ENCODE measurements around the gene KANK2. TPM values are rescaled to one million over a fixed set of nuclear protein-coding genes. Genes with fewer than 3 reads are reported as not detected.

KANK2 gene
- total and polyA plus RNA-seq, 2 of the 13 experiments (the other 11 are each of a cell fraction or from before 2014, with no cell fraction given) = 5.7 to 12.9 TPM

GRCh38 chr19:11155373-11156120, 41.8 kb downstream of the KANK2 start, which contains the start of gene SPC24 (continued):
- 0 out of 2 replicates have a peak, but pooled peaks have one; percentile 56 for TF ChIP-seq IRF9 (CRISPR knock-in tag; IDR thresholded peaks at IDR 0.05; ENCODE audit: borderline replicate concordance)
- TF ChIP-seq ZNF280B (CRISPR knock-in tag; IDR thresholded peaks at IDR 0.05; ENCODE audit: borderline replicate concordance) = no peak
- TF ChIP-seq ZNF781 (CRISPR knock-in tag; IDR thresholded peaks at IDR 0.05; ENCODE audit: borderline replicate concordance, not compliant biosample characterization) = no peak
- no peak for TF ChIP-seq CBX5 (CRISPR knock-in tag; IDR thresholded peaks at IDR 0.05; ENCODE audit: borderline replicate concordance)
- no peak for TF ChIP-seq ZBTB7B (CRISPR knock-in tag; IDR thresholded peaks at IDR 0.05)
- no peak for TF ChIP-seq ASH2L (IDR thresholded peaks at IDR 0.05; ENCODE audit: insufficient read length, low read depth, low read length)
- no peak for TF ChIP-seq TEAD3 (CRISPR knock-in tag; optimal IDR thresholded peaks at IDR 0.05; ENCODE audit: borderline replicate concordance)
- no peak for TF ChIP-seq HCFC1 (IDR thresholded peaks at IDR 0.05; ENCODE audit: low read depth, low read length)
- TF ChIP-seq EP300 (IDR thresholded peaks at IDR 0.05; ENCODE audit: low read depth in 2 of 2, low read length in 2 of 2) = no peak
- no peak for TF ChIP-seq EP300 (CRISPR knock-in tag; IDR thresholded peaks at IDR 0.05; ENCODE audit: borderline replicate concordance)
- TF ChIP-seq ZFP1 (CRISPR knock-in tag; IDR thresholded peaks at IDR 0.05) = no peak
- TF ChIP-seq SP140L (CRISPR knock-in tag; IDR thresholded peaks at IDR 0.05; ENCODE audit: borderline replicate concordance) = no peak
- peak; percentile 94 for TF ChIP-seq TAF1 (CRISPR knock-in tag; IDR thresholded peaks at IDR 0.05)
- TF ChIP-seq ATF5 (CRISPR knock-in tag; IDR thresholded peaks at IDR 0.05; ENCODE audit: low read depth) = no peak
- TF ChIP-seq ZSCAN31 (CRISPR knock-in tag; IDR thresholded peaks at IDR 0.05; ENCODE audit: low read depth) = peak; percentile 46; the same call in 1 of the 2 replicates
- TF ChIP-seq RARG (CRISPR knock-in tag; IDR thresholded peaks at IDR 0.05; ENCODE audit: low read depth) = no peak
- TF ChIP-seq ZNF580 (CRISPR knock-in tag; IDR thresholded peaks at IDR 0.05; ENCODE audit: borderline replicate concordance, low read depth) = peak; percentile 35; the same call in 1 of the 2 replicates
- TF ChIP-seq ZNF34 (CRISPR knock-in tag; IDR thresholded peaks at IDR 0.05; ENCODE audit: borderline replicate concordance) = no peak
- 0 out of 2 replicates have a peak, but pooled peaks have one; percentile 19 for TF ChIP-seq RFXAP (CRISPR knock-in tag; IDR thresholded peaks at IDR 0.05; ENCODE audit: borderline replicate concordance)
- no peak for TF ChIP-seq ZNF501 (CRISPR knock-in tag; IDR thresholded peaks at IDR 0.05)
- TF ChIP-seq NKX3-1 (CRISPR knock-in tag; IDR thresholded peaks at IDR 0.05) = no peak
- TF ChIP-seq CBFB (CRISPR knock-in tag; IDR thresholded peaks at IDR 0.05) = 0 out of 2 replicates have a peak, but pooled peaks have one; percentile 50
- no peak for TF ChIP-seq KDM1A (CRISPR knock-in tag; IDR thresholded peaks at IDR 0.05)
- TF ChIP-seq ZNF577 (CRISPR knock-in tag; IDR thresholded peaks at IDR 0.05; ENCODE audit: borderline replicate concordance, low read depth) = no peak
- TF ChIP-seq MAFK (conservative IDR thresholded peaks at IDR 0.05 in 1 of 2, IDR thresholded peaks at IDR 0.05 in 1 of 2; ENCODE audit: low read length in 2 of 2) = peak in 1 of 2 experiments; percentile 69; a peak in 2 of 4 replicates

Data from HepG2 (cell line).